ENCODE results near the gene OPA1.

Gene OPA1

GRCh38 chr3:193688834-193689714 lies 96.1 kb downstream of the OPA1 start:
- Histone ChIP-seq H3K9me3 (ENCODE audit: control insufficient read depth in 5 of 5, low read length in 5 of 5) (no peaks in the 10 kb centered on the region), H3K36me3 (ENCODE audit: control insufficient read depth in 5 of 5, insufficient read depth in 5 of 5, low read length in 5 of 5) (peaks cover 4 to 25% (median 14%) of the 10 kb centered on the region in 5 donors), H3K4me3 (ENCODE audit: low read depth in 1 of 5, low read length in 5 of 5) (no peak overlapping the region), H3K4me1 (ENCODE audit: control insufficient read depth in 5 of 5, insufficient read depth in 5 of 5, low read length in 5 of 5) (no peaks in the 10 kb centered on the region), H3K9ac (ENCODE audit: low read length in 5 of 5) (no peak overlapping the region), H3K27ac (ENCODE audit: low read depth, low read length) (no peak overlapping the region), H3K27me3 (ENCODE audit: control insufficient read depth in 5 of 5, insufficient read depth in 4 of 5, low read length in 5 of 5) (no peaks in the 10 kb centered on the region)

GRCh38 chr3:193693774-193694173 lies 100.8 kb downstream of the OPA1 start:
- H3K4me1 ChIP-seq (ENCODE audit: control insufficient read depth in 5 of 5, insufficient read depth in 5 of 5, low read length in 5 of 5): no peaks in the 10 kb centered on the region
- H3K36me3 ChIP-seq (ENCODE audit: control insufficient read depth in 5 of 5, insufficient read depth in 5 of 5, low read length in 5 of 5): peaks cover 16 to 42% (median 30%) of the 10 kb centered on the region in 5 donors
- H3K27me3 ChIP-seq (ENCODE audit: control insufficient read depth in 5 of 5, insufficient read depth in 4 of 5, low read length in 5 of 5): no peaks in the 10 kb centered on the region
- no peak overlapping the region for H3K27ac ChIP-seq (ENCODE audit: low read depth, low read length)
- no peaks in the 10 kb centered on the region for H3K9me3 ChIP-seq (ENCODE audit: control insufficient read depth in 5 of 5, low read length in 5 of 5)
- H3K9ac ChIP-seq (ENCODE audit: low read length in 5 of 5): no peak overlapping the region
- H3K4me3 ChIP-seq (ENCODE audit: low read depth in 1 of 5, low read length in 5 of 5): no peak overlapping the region

- Histone ChIP-seq H3K4me3 (ENCODE audit: low read depth in 1 of 5, low read length in 5 of 5) (no peak overlapping the region), H3K4me1 (ENCODE audit: control insufficient read depth in 5 of 5, insufficient read depth in 5 of 5, low read length in 5 of 5) (peaks cover 0 to 7% (median 4%) of the 10 kb centered on the region in 5 donors), H3K36me3 (ENCODE audit: control insufficient read depth in 5 of 5, insufficient read depth in 5 of 5, low read length in 5 of 5) (peaks cover 0 to 7% (median 4%) of the 10 kb centered on the region in 5 donors), H3K9ac (ENCODE audit: low read length in 5 of 5) (no peak overlapping the region), H3K27ac (ENCODE audit: low read depth, low read length) (no peak overlapping the region), H3K27me3 (ENCODE audit: control insufficient read depth in 5 of 5, insufficient read depth in 4 of 5, low read length in 5 of 5) (no peaks in the 10 kb centered on the region), H3K9me3 (ENCODE audit: control insufficient read depth in 5 of 5, low read length in 5 of 5) (no peaks in the 10 kb centered on the region)
Observed at GRCh38 chr3:193701953-193702635, 109.1 kb downstream of the OPA1 start.

DNA sequence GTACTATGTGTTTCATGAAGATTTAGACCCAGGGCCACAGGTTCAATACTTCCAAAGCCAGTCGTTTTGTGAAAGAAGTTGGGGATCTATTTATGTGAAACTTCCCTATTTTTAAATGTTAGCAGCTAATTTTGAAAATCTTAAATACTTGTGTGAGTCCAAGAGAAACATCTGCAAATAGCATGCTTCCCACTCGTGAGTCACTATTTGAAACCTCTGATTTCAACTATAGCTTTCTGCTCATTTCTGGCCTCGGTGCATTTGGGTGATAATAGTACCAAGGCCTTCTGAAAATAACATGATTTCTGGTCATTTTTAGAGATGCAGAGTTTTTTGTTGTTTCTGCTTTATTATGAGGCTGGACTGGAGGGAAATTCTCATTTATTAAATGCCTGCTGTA lies 110.0 kb downstream of the OPA1 start:
- peaks cover 0 to 7% (median under 1%) of the 10 kb centered on the region in 5 donors for H3K36me3 ChIP-seq (ENCODE audit: control insufficient read depth in 5 of 5, insufficient read depth in 5 of 5, low read length in 5 of 5)
- no peak overlapping the region for H3K4me3 ChIP-seq (ENCODE audit: low read depth in 1 of 5, low read length in 5 of 5)
- H3K4me1 ChIP-seq (ENCODE audit: control insufficient read depth in 5 of 5, insufficient read depth in 5 of 5, low read length in 5 of 5): peaks cover 0 to 7% (median 4%) of the 10 kb centered on the region in 5 donors
- no peaks in the 10 kb centered on the region for H3K27me3 ChIP-seq (ENCODE audit: control insufficient read depth in 5 of 5, insufficient read depth in 4 of 5, low read length in 5 of 5)
- no peaks in the 10 kb centered on the region for H3K9me3 ChIP-seq (ENCODE audit: control insufficient read depth in 5 of 5, low read length in 5 of 5)
- H3K27ac ChIP-seq (ENCODE audit: low read depth, low read length): no peak overlapping the region
- H3K9ac ChIP-seq (ENCODE audit: low read length in 5 of 5): no peak overlapping the region

DNA sequence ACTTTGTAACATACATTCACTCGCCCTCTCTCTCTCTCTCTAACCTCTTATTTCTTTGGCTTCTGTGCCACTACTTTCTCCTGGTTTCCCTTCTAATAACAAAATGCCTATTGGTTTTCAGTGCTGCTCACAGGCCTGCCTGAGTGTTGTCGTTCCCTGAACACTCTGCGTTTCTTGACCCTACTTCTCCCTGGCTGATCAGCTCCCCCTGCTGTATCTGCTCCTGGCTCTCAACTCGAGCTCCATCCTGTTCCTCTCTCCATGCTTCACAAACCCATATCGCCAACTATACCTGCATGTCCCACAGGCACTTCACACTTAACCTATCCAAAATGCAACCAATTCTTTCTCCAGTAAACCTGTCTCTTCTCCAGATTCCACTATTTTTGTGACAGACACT lies 111.4 kb downstream of the OPA1 start:
- Histone ChIP-seq H3K27me3 (ENCODE audit: control insufficient read depth in 5 of 5, insufficient read depth in 4 of 5, low read length in 5 of 5) (no peaks in the 10 kb centered on the region), H3K4me1 (ENCODE audit: control insufficient read depth in 5 of 5, insufficient read depth in 5 of 5, low read length in 5 of 5) (peaks cover 0 to 2% (median 0%) of the 10 kb centered on the region in 5 donors)

GRCh38 chr3:193708270-193708669 lies 115.3 kb downstream of the OPA1 start:
- H3K27ac ChIP-seq (ENCODE audit: low read depth, low read length): no peak overlapping the region
- H3K9ac ChIP-seq (ENCODE audit: low read length in 5 of 5): no peak overlapping the region
- H3K9me3 ChIP-seq (ENCODE audit: control insufficient read depth in 5 of 5, low read length in 5 of 5): no peaks in the 10 kb centered on the region
- H3K36me3 ChIP-seq (ENCODE audit: control insufficient read depth in 5 of 5, insufficient read depth in 5 of 5, low read length in 5 of 5): no peaks in the 10 kb centered on the region
- no peaks in the 10 kb centered on the region for H3K4me1 ChIP-seq (ENCODE audit: control insufficient read depth in 5 of 5, insufficient read depth in 5 of 5, low read length in 5 of 5)
- no peaks in the 10 kb centered on the region for H3K27me3 ChIP-seq (ENCODE audit: control insufficient read depth in 5 of 5, insufficient read depth in 4 of 5, low read length in 5 of 5)
- H3K4me3 ChIP-seq (ENCODE audit: low read depth in 1 of 5, low read length in 5 of 5): no peak overlapping the region

More for the DNA sequence above, 111.4 kb downstream of the OPA1 start:
- Histone ChIP-seq H3K9me3 (ENCODE audit: control insufficient read depth in 5 of 5, low read length in 5 of 5) (no peaks in the 10 kb centered on the region), H3K27ac (ENCODE audit: low read depth, low read length) (no peak overlapping the region), H3K4me3 (ENCODE audit: low read depth in 1 of 5, low read length in 5 of 5) (no peak overlapping the region), H3K36me3 (ENCODE audit: control insufficient read depth in 5 of 5, insufficient read depth in 5 of 5, low read length in 5 of 5) (peaks cover 0 to 7% (median 0%) of the 10 kb centered on the region in 5 donors), H3K9ac (ENCODE audit: low read length in 5 of 5) (no peak overlapping the region)

GRCh38 chr3:193710286-193711165 lies 117.5 kb downstream of the OPA1 start:
- no peak overlapping the region for H3K27ac ChIP-seq (ENCODE audit: low read depth, low read length)
- H3K4me1 ChIP-seq (ENCODE audit: control insufficient read depth in 5 of 5, insufficient read depth in 5 of 5, low read length in 5 of 5): no peaks in the 10 kb centered on the region

GRCh38 chr3:193711166-193711485 lies 118.1 kb downstream of the OPA1 start:
- H3K27me3 ChIP-seq (ENCODE audit: control insufficient read depth in 5 of 5, insufficient read depth in 4 of 5, low read length in 5 of 5): no peaks in the 10 kb centered on the region
- H3K9ac ChIP-seq (ENCODE audit: low read length in 5 of 5): no peak overlapping the region
- no peaks in the 10 kb centered on the region for H3K36me3 ChIP-seq (ENCODE audit: control insufficient read depth in 5 of 5, insufficient read depth in 5 of 5, low read length in 5 of 5)
- no peak overlapping the region for H3K4me3 ChIP-seq (ENCODE audit: low read depth in 1 of 5, low read length in 5 of 5)
- no peaks in the 10 kb centered on the region for H3K4me1 ChIP-seq (ENCODE audit: control insufficient read depth in 5 of 5, insufficient read depth in 5 of 5, low read length in 5 of 5)
- no peak overlapping the region for H3K27ac ChIP-seq (ENCODE audit: low read depth, low read length)
- H3K9me3 ChIP-seq (ENCODE audit: control insufficient read depth in 5 of 5, low read length in 5 of 5): peaks cover 3 to 11% (median 8%) of the 10 kb centered on the region in 5 donors

More at GRCh38 chr3:193710286-193711165, 117.5 kb downstream of the OPA1 start:
- Histone ChIP-seq H3K9me3 (ENCODE audit: control insufficient read depth in 5 of 5, low read length in 5 of 5) (peaks cover 3 to 11% (median 8%) of the 10 kb centered on the region in 5 donors), H3K36me3 (ENCODE audit: control insufficient read depth in 5 of 5, insufficient read depth in 5 of 5, low read length in 5 of 5) (no peaks in the 10 kb centered on the region), H3K9ac (ENCODE audit: low read length in 5 of 5) (no peak overlapping the region), H3K4me3 (ENCODE audit: low read depth in 1 of 5, low read length in 5 of 5) (no peak overlapping the region), H3K27me3 (ENCODE audit: control insufficient read depth in 5 of 5, insufficient read depth in 4 of 5, low read length in 5 of 5) (no peaks in the 10 kb centered on the region)

GRCh38 chr3:193711523-193711963 lies 118.5 kb downstream of the OPA1 start:
- no peak overlapping the region for H3K9ac ChIP-seq (ENCODE audit: low read length in 5 of 5)
- no peak overlapping the region for H3K27ac ChIP-seq (ENCODE audit: low read depth, low read length)
- no peaks in the 10 kb centered on the region for H3K27me3 ChIP-seq (ENCODE audit: control insufficient read depth in 5 of 5, insufficient read depth in 4 of 5, low read length in 5 of 5)

More at GRCh38 chr3:193711523-193711963, 118.5 kb downstream of the OPA1 start:
- Histone ChIP-seq H3K4me1 (ENCODE audit: control insufficient read depth in 5 of 5, insufficient read depth in 5 of 5, low read length in 5 of 5) (no peaks in the 10 kb centered on the region), H3K36me3 (ENCODE audit: control insufficient read depth in 5 of 5, insufficient read depth in 5 of 5, low read length in 5 of 5) (no peaks in the 10 kb centered on the region), H3K4me3 (ENCODE audit: low read depth in 1 of 5, low read length in 5 of 5) (no peak overlapping the region), H3K9me3 (ENCODE audit: control insufficient read depth in 5 of 5, low read length in 5 of 5) (peaks cover 3 to 11% (median 8%) of the 10 kb centered on the region in 5 donors)
